ENCODE measurements around the gene PIMREG. TPM values are rescaled to one million over a fixed set of nuclear protein-coding genes. Genes with fewer than 3 reads are reported as not detected.

Gene PIMREG
- total RNA-seq, result under 1 TPM in 3 of 5 donors, not detected in 2; 0.23 to 0.79 (median 0.43) TPM
- total RNA-seq (2013), result 0.15 TPM
- total RNA-seq, result 0 to 3.3 (median 0.11) reads per million in 29 experiments

- H3K27me3 Mint-ChIP-seq, result peaks cover 13 to 14% of the 10 kb centered on the region in 2 donors
- peak; percentile 94 to 97 (median 96) for ATAC-seq (replicated peaks in 1 of 4)
- peak; percentile 78 to 91 (median 86) for DNase-seq
- Histone ChIP-seq H3K27me3 (replicated peaks in 1 of 2; ENCODE audit: control insufficient read depth in 2 of 2, extremely low read depth in 1 of 2, insufficient read depth in 2 of 2, low read length in 1 of 2) (peaks cover 0 to 8% of the 10 kb centered on the region in 2 experiments), H3K36me3 (ENCODE audit: control insufficient read depth in 2 of 2, extremely low read depth in 1 of 2, insufficient read depth in 1 of 2, low read length in 1 of 2) (no peaks in the 10 kb centered on the region), H3K4me1 (ENCODE audit: control insufficient read depth in 1 of 2, extremely low read depth in 1 of 2, insufficient read depth in 2 of 2, low read length in 2 of 2) (peaks cover 3 to 16% of the 10 kb centered on the region in 2 experiments), H3K27ac (ENCODE audit: low read length) (no peak within 1 kb of the TSS), H3K9me3 (no peaks in the 10 kb centered on the region), H3K4me3 (ENCODE audit: control insufficient read depth in 1 of 2, extremely low read depth in 1 of 2, low read length in 1 of 2) (peak within 1 kb of the TSS; percentile 67 to 88)
- no peaks in the 10 kb centered on the region for H3K36me3 Mint-ChIP-seq
- H3K4me1 Mint-ChIP-seq, result peaks cover 7 to 13% (median 11%) of the 10 kb centered on the region in 3 donors
- H3K9me3 Mint-ChIP-seq, result no peaks in the 10 kb centered on the region
- peak within 1 kb of the TSS; percentile 76 to 87 (median 83) for H3K4me3 Mint-ChIP-seq
- H3K27ac Mint-ChIP-seq, result peak within 1 kb of the TSS; percentile 84 to 85
- ChIA-PET CTCF (interaction anchor here (0.6 to 0.9 kb wide), 5 partner anchors 16 to 1196 kb away, joined by 3 to 14 read pairs (median 5); no protein-coding TSS in a partner anchor), POLR2A (interaction anchor here in 1 of 2 donors (0.7 kb wide), 1 partner anchor 859 kb away, joined by 5 read pairs; no protein-coding TSS in a partner anchor)
- WGBS (ENCODE audit: insufficient coverage), result under 1% methylated on average over 60 of the region's 62 CpGs
Measured at GRCh38 chr17:6443692-6444570, at the start of gene PIMREG. PIMREG (plus strand) TSS chr17:6444455; CDS start chr17:6445111, 656 bp downstream.

GRCh38 chr17:6398955-6399354 lies 45.3 kb upstream of the PIMREG start:
- ChIA-PET POLR2A (no interaction called here), CTCF (no interaction called here)
- Mint-ChIP-seq H3K27ac (no peak overlapping the region), H3K36me3 (no peaks in the 10 kb centered on the region), H3K4me3 (no peak overlapping the region), H3K27me3 (peaks cover 31 to 34% of the 10 kb centered on the region in 2 donors), H3K9me3 (peaks cover 0 to 8% (median 7%) of the 10 kb centered on the region in 3 donors), H3K4me1 (no peaks in the 10 kb centered on the region)
- no peak for ATAC-seq (replicated peaks in 1 of 4)
- Histone ChIP-seq H3K9me3 (no peaks in the 10 kb centered on the region), H3K36me3 (ENCODE audit: control insufficient read depth in 2 of 2, extremely low read depth in 1 of 2, insufficient read depth in 1 of 2, low read length in 1 of 2) (no peaks in the 10 kb centered on the region), H3K27ac (ENCODE audit: low read length) (no peak overlapping the region), H3K27me3 (replicated peaks in 1 of 2; ENCODE audit: control insufficient read depth in 2 of 2, extremely low read depth in 1 of 2, insufficient read depth in 2 of 2, low read length in 1 of 2) (peaks cover 0 to 21% of the 10 kb centered on the region in 2 experiments), H3K4me1 (ENCODE audit: control insufficient read depth in 1 of 2, extremely low read depth in 1 of 2, insufficient read depth in 2 of 2, low read length in 2 of 2) (no peaks in the 10 kb centered on the region), H3K4me3 (ENCODE audit: control insufficient read depth in 1 of 2, extremely low read depth in 1 of 2, low read length in 1 of 2) (no peak overlapping the region)
- no peak for DNase-seq
- WGBS (ENCODE audit: insufficient coverage), result no CpG with 5 or more reads among the region's 2 CpGs

- Histone ChIP-seq H3K27me3 (replicated peaks in 1 of 2; ENCODE audit: control insufficient read depth in 2 of 2, extremely low read depth in 1 of 2, insufficient read depth in 2 of 2, low read length in 1 of 2) (peaks cover 5 to 16% of the 10 kb centered on the region in 2 experiments), H3K27ac (ENCODE audit: low read length) (no peak overlapping the region), H3K4me3 (ENCODE audit: control insufficient read depth in 1 of 2, extremely low read depth in 1 of 2, low read length in 1 of 2) (no peak overlapping the region), H3K9me3 (no peaks in the 10 kb centered on the region), H3K36me3 (ENCODE audit: control insufficient read depth in 2 of 2, extremely low read depth in 1 of 2, insufficient read depth in 1 of 2, low read length in 1 of 2) (no peaks in the 10 kb centered on the region), H3K4me1 (ENCODE audit: control insufficient read depth in 1 of 2, extremely low read depth in 1 of 2, insufficient read depth in 2 of 2, low read length in 2 of 2) (no peaks in the 10 kb centered on the region)
- no peak overlapping the region for H3K4me3 Mint-ChIP-seq
- DNase-seq, result no peak
- no peaks in the 10 kb centered on the region for H3K36me3 Mint-ChIP-seq
- peaks cover 0 to 8% (median 7%) of the 10 kb centered on the region in 3 donors for H3K9me3 Mint-ChIP-seq
- H3K27me3 Mint-ChIP-seq, result peaks cover 22 to 31% of the 10 kb centered on the region in 2 donors
- H3K27ac Mint-ChIP-seq, result no peak overlapping the region
- WGBS (ENCODE audit: insufficient coverage), result 88% methylated on average over 1 of the region's 6 CpGs
- ATAC-seq (replicated peaks in 1 of 4), result no peak
- POLR2A ChIA-PET, result no interaction called here
- CTCF ChIA-PET, result no interaction called here
- no peaks in the 10 kb centered on the region for H3K4me1 Mint-ChIP-seq
Measured at GRCh38 chr17:6402258-6402657, 42.0 kb upstream of the PIMREG start.

GRCh38 chr17:6408276-6408675 lies 36.0 kb upstream of the PIMREG start:
- Mint-ChIP-seq H3K4me3 (no peak overlapping the region), H3K4me1 (no peaks in the 10 kb centered on the region), H3K9me3 (no peaks in the 10 kb centered on the region), H3K27me3 (peaks cover 21 to 35% of the 10 kb centered on the region in 2 donors), H3K27ac (no peak overlapping the region), H3K36me3 (no peaks in the 10 kb centered on the region)
- 82% methylated on average over 5 of the region's 6 CpGs for WGBS (ENCODE audit: insufficient coverage)
- DNase-seq (no peak), ATAC-seq (replicated peaks in 1 of 4) (no peak)
- Histone ChIP-seq H3K4me1 (ENCODE audit: control insufficient read depth in 1 of 2, extremely low read depth in 1 of 2, insufficient read depth in 2 of 2, low read length in 2 of 2) (no peaks in the 10 kb centered on the region), H3K36me3 (ENCODE audit: control insufficient read depth in 2 of 2, extremely low read depth in 1 of 2, insufficient read depth in 1 of 2, low read length in 1 of 2) (no peaks in the 10 kb centered on the region), H3K27ac (ENCODE audit: low read length) (no peak overlapping the region), H3K27me3 (replicated peaks in 1 of 2; ENCODE audit: control insufficient read depth in 2 of 2, extremely low read depth in 1 of 2, insufficient read depth in 2 of 2, low read length in 1 of 2) (peaks cover 5 to 39% of the 10 kb centered on the region in 2 experiments), H3K4me3 (ENCODE audit: control insufficient read depth in 1 of 2, extremely low read depth in 1 of 2, low read length in 1 of 2) (no peak overlapping the region), H3K9me3 (no peaks in the 10 kb centered on the region)
- ChIA-PET POLR2A (no interaction called here), CTCF (no interaction called here)

GRCh38 chr17:6408735-6409134 lies 35.5 kb upstream of the PIMREG start:
- H3K4me3 Mint-ChIP-seq, result no peak overlapping the region
- no peak overlapping the region for H3K4me3 ChIP-seq (ENCODE audit: control insufficient read depth in 1 of 2, extremely low read depth in 1 of 2, low read length in 1 of 2)
- peaks cover 5 to 42% of the 10 kb centered on the region in 2 experiments for H3K27me3 ChIP-seq (replicated peaks in 1 of 2; ENCODE audit: control insufficient read depth in 2 of 2, extremely low read depth in 1 of 2, insufficient read depth in 2 of 2, low read length in 1 of 2)
- H3K36me3 Mint-ChIP-seq, result no peaks in the 10 kb centered on the region
- H3K9me3 Mint-ChIP-seq, result no peaks in the 10 kb centered on the region
- WGBS (ENCODE audit: insufficient coverage), result 51% methylated on average over 3 of the region's 10 CpGs
- ChIA-PET POLR2A (no interaction called here), CTCF (no interaction called here)
- DNase-seq (no peak), ATAC-seq (replicated peaks in 1 of 4) (no peak)
- no peaks in the 10 kb centered on the region for H3K36me3 ChIP-seq (ENCODE audit: control insufficient read depth in 2 of 2, extremely low read depth in 1 of 2, insufficient read depth in 1 of 2, low read length in 1 of 2)
- no peaks in the 10 kb centered on the region for H3K9me3 ChIP-seq
- no peak overlapping the region for H3K27ac Mint-ChIP-seq
- H3K4me1 ChIP-seq (ENCODE audit: control insufficient read depth in 1 of 2, extremely low read depth in 1 of 2, insufficient read depth in 2 of 2, low read length in 2 of 2), result no peaks in the 10 kb centered on the region
- peaks cover 21 to 35% of the 10 kb centered on the region in 2 donors for H3K27me3 Mint-ChIP-seq
- no peak overlapping the region for H3K27ac ChIP-seq (ENCODE audit: low read length)
- H3K4me1 Mint-ChIP-seq, result no peaks in the 10 kb centered on the region

GRCh38 chr17:6413065-6413464 lies 31.2 kb upstream of the PIMREG start:
- H3K4me1 ChIP-seq (ENCODE audit: control insufficient read depth in 1 of 2, extremely low read depth in 1 of 2, insufficient read depth in 2 of 2, low read length in 2 of 2), result no peaks in the 10 kb centered on the region
- H3K27me3 Mint-ChIP-seq, result peaks cover 11 to 17% of the 10 kb centered on the region in 2 donors
- H3K27me3 ChIP-seq (replicated peaks in 1 of 2; ENCODE audit: control insufficient read depth in 2 of 2, extremely low read depth in 1 of 2, insufficient read depth in 2 of 2, low read length in 1 of 2), result peaks cover 0 to 40% of the 10 kb centered on the region in 2 experiments
- H3K36me3 ChIP-seq (ENCODE audit: control insufficient read depth in 2 of 2, extremely low read depth in 1 of 2, insufficient read depth in 1 of 2, low read length in 1 of 2), result no peaks in the 10 kb centered on the region
- no peaks in the 10 kb centered on the region for H3K36me3 Mint-ChIP-seq
- DNase-seq (no peak), ATAC-seq (replicated peaks in 1 of 4) (peak in 1 of 4 experiments; percentile 37)
- no peak overlapping the region for H3K4me3 Mint-ChIP-seq
- 92% methylated on average over 1 of the region's 1 CpG for WGBS (ENCODE audit: insufficient coverage)
- no peak overlapping the region for H3K4me3 ChIP-seq (ENCODE audit: control insufficient read depth in 1 of 2, extremely low read depth in 1 of 2, low read length in 1 of 2)
- no peaks in the 10 kb centered on the region for H3K4me1 Mint-ChIP-seq
- POLR2A ChIA-PET, result no interaction called here
- CTCF ChIA-PET, result interaction anchor here in 1 of 2 donors (1.2 kb wide), 1 partner anchor 821 kb away, joined by 3 read pairs; no protein-coding TSS in a partner anchor
- H3K9me3 ChIP-seq, result no peaks in the 10 kb centered on the region
- H3K9me3 Mint-ChIP-seq, result no peaks in the 10 kb centered on the region
- no peak overlapping the region for H3K27ac ChIP-seq (ENCODE audit: low read length)
- no peak overlapping the region for H3K27ac Mint-ChIP-seq

All from T-cell (primary cell).